AG09309 (cell line): ENCODE data around the gene AMDHD1.

Source experiments
- DNase-seq: peaks from one replicate; pipeline ENCODE4 v3.0.0-alpha.2; 2010; ENCODE audit warnings: low read depth
- H3K4me3 ChIP-seq: 2 replicates; pipeline ENCODE4 v1.5.1; 2011; ENCODE audit warnings: mild to moderate bottlenecking, low read depth, low read length, moderate library complexity; ENCODE audit not compliant: control insufficient read depth
- TF ChIP-seq, protein P1 (sequence below): IDR thresholded peaks from 2 replicates; pipeline ENCODE4 v1.5.1; 2011; ENCODE audit warnings: mild to moderate bottlenecking, low read depth, low read length, inconsistent platforms; ENCODE audit not compliant: insufficient read depth, control insufficient read depth; ENCODE audit errors: missing control alignments

AMDHD1 gene

GRCh38 chr12:96015672-96016071 is 72.5 kb downstream of the AMDHD1 start:
- TF ChIP-seq, protein P1, sequence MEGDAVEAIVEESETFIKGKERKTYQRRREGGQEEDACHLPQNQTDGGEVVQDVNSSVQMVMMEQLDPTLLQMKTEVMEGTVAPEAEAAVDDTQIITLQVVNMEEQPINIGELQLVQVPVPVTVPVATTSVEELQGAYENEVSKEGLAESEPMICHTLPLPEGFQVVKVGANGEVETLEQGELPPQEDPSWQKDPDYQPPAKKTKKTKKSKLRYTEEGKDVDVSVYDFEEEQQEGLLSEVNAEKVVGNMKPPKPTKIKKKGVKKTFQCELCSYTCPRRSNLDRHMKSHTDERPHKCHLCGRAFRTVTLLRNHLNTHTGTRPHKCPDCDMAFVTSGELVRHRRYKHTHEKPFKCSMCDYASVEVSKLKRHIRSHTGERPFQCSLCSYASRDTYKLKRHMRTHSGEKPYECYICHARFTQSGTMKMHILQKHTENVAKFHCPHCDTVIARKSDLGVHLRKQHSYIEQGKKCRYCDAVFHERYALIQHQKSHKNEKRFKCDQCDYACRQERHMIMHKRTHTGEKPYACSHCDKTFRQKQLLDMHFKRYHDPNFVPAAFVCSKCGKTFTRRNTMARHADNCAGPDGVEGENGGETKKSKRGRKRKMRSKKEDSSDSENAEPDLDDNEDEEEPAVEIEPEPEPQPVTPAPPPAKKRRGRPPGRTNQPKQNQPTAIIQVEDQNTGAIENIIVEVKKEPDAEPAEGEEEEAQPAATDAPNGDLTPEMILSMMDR, result peak; percentile 62
- DNase-seq, result no peak
- H3K4me3 ChIP-seq, result no peak overlapping the region
